GM19351 (cell line): ENCODE measurements around the gene PDE11A.
A peak's percentile ranks its signal among the peaks of the same experiment; 100 is the strongest.

Source experiments
- ATAC-seq: cut with Tn5 transposase; IDR thresholded peaks from one replicate; pipeline ENCODE4 v1.9.1; 2021; ENCODE audit warnings: mild to moderate bottlenecking, moderate library complexity; ENCODE audit not compliant: unreplicated experiment

Gene PDE11A

DNA sequence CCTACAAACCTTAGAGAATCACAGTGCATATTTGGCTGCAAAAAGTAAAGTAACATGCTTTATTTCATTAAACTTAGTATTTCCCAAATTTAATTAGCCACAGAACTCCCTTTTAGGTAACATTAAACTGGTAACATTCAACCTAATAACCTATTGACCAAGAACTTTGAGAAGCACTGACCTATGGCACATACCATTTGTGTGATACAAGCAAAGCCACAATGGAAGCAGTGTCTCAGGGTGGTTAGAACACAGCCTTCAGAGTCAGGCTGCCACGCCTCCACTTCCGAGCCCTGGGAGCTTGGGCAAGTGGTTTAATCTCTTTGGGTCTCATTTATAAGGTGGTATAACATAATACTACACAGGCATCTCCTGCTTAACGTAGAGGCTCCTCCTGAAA is 301.4 kb downstream of the PDE11A start:
- ATAC-seq, result no peak

GRCh38 chr2:177767768-177768167 is 304.8 kb downstream of the PDE11A start:
- ATAC-seq, result no peak

DNA sequence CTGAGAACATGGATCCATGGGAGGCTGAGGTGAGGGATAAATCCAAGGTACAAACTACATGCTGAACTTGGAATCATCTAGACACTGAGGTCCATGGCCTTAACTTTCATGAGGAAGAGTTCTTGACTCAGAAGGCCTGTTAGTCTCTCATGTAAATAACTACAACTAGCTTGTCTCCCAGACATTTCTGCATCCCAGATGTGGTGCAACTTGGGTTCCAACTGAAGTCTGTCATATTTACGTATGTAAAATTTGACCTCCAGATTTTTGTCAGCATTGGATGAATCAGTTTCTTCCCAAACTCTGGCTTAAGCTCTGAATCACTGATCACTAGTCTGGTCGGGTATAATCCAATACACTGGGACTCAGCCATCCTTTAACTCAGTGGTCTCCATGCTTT is 306.9 kb downstream of the PDE11A start:
- ATAC-seq, result no peak

GRCh38 chr2:177763531-177764265 is 308.9 kb downstream of the PDE11A start:
- peak; percentile 99 for ATAC-seq

GRCh38 chr2:177759443-177759842 is 313.1 kb downstream of the PDE11A start:
- no peak for ATAC-seq

DNA sequence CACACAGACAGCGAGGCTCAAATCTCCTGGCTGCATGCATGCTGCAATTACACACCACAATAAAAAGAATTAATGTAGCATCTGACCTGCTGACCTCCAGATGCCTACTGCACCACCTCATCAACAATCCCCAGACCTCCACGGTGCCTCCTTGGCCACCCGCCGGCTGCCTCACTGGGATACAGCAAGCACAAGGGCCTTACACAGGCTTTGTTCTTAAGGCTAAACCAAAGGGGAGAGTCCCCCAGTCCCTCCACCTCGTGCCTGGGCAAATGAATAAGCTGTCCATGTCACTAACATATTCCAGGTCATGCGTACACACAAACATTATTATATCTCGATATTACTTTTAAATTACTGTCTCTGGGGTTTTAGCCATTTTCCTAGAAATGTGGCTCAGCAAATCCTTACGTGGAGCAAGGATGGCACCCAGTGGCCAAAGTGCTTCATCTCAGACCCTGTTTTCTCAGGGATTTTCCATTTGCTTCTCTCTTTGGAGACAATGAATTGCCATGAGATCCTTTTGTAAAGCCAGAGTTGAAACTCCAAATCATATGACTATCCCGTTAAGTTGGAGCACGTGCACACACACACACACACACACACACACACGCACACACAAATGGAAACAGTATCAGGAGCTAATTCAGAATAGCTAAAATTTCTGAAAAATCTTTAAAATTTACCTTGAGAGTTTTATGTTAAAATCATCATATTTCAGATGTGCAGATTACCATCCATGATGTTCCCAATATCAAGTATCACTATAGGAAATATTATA is 313.8 kb downstream of the PDE11A start:
- no peak for ATAC-seq

- ATAC-seq, result no peak
Observed at GRCh38 chr2:177756336-177756735, 316.2 kb downstream of the PDE11A start.

DNA sequence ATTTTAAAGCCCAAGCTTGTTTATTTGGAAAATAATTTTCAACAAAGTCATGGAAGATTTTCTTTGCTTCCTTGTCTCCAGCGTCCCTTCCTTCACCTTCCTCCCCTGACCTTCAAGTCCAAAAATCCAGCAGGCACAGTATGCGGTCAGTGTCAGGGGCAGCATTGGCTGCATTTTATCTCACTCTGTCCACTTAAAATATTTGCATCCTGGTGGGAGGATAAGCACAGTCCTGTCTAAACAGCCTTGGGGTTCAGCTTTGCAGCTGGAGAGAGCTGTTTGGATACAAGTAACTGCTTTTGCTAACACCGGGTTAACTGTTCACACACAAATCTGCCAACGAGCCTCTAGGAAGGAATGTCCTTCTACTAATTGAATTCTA is 318.1 kb downstream of the PDE11A start:
- no peak for ATAC-seq

DNA sequence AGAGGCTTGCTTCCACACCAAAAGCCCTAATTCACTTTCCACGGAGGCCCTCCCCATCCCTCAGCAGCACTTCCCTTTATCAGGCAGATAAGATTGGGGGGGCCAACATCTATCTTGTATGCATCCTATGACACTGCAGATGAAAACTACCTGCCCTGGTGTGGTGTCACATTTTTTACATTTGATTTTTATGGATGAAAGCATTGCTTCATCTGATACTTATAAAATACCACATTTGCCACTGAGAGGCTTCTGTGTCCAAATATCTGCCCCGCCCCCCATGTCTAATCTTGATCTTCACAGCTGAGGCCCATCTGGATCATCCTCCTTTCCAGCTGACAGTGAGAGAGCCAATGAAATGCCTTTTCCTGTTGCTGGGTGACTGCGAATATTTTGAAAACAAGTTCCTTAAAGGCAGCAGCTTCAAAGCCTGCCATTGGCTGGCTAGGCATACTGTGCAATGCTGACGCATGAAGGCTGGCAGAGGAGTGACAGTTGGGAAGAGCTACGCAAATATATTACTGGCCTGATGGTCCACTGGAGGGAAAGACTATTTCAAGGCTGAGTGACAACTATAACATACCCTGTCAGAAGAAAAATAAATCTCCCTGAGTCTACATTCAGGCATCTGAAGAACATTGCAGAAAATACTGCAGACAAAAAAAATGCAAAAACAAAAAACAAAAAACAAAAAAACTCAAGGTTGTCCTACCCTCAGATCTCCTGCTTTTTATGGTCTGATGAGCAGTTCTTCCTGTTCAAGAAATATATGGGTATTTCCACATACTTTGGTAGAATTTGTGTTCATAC is 318.7 kb downstream of the PDE11A start:
- ATAC-seq, result peak; percentile 70

DNA sequence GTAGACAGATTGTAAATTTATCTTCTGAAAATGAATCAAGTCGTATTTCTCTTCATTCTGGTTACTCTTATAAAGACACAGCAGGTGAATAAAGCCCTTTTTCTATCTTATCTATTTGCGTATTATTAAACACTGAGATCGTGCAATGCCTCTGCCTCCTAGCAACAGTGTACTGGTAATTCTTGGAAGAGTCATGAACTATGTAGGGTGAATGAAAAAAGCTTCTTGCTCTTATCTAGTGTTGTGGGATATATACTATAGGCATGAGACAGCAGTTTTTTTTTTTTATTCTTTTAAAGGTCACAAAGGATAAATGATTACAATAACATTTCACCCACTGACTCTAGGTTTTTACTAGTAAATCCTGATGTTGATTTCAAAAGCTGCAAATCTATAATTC is 324.2 kb downstream of the PDE11A start:
- ATAC-seq, result no peak

GRCh38 chr2:177747384-177747783 is 325.2 kb downstream of the PDE11A start:
- ATAC-seq, result no peak

DNA sequence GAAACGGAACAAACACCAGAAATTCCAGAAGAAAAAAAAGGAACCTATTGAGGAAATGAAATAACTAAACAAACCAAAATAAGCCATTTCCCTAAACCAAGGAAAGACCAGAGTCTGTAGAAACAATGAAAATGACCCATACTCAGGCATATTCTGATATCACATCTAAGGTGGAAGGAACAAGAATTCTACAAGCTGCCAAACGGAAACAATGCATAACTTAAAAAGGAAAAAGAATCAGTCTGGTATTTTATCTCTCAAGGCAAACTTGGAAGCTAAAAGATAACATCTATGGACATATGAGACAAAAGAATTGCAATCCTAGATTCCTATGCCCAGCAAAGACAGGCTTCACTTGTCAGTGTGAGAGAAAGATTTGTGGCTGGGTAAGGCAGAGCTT is 326.2 kb downstream of the PDE11A start:
- no peak for ATAC-seq

DNA sequence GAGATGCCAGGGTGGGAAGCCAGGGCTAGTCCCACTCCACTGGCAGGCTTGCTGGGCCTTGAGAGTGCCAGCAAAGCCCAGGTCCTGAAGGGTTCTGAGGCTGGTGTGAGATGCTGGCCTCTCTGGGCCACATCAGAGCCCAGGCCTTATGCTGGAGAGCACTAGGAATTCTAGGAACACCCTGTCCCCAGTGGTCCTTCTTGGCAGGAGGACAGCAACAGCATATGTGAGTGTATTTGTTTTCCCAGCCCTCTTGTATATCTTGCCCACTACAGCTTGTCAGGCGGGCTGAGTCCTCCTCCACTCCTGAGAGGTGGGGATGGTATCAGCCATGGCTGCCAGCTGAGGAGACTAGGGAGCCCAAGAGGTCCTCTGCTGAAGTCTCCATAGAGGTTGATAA is 327.0 kb downstream of the PDE11A start:
- ATAC-seq, result no peak

DNA sequence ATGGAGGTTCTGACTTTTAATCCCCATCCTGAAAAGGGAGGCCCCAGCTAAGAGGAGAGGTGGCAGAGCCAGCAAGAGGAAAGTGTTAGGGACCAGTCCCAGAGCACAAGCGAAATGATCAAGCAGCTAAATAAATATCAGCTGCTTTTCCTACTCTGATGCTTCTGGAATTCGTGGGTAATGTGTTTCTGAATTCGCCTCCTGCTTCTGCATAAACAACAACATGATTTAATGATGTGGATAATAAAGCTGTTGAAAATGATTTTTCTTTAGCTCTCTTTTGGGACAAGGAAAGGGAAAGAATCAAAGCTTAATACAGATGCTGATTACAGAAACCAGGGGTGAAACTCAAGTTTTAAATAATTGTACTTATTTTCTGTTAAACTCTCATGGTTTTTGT is 329.7 kb downstream of the PDE11A start:
- ATAC-seq, result no peak

GRCh38 chr2:177741866-177742265 is 330.7 kb downstream of the PDE11A start:
- ATAC-seq, result no peak

GRCh38 chr2:177740700-177741099 is 331.9 kb downstream of the PDE11A start:
- ATAC-seq, result no peak

- ATAC-seq, result no peak
Observed at GRCh38 chr2:177738461-177739235, 333.9 kb downstream of the PDE11A start.

- no peak for ATAC-seq
Observed at GRCh38 chr2:177735318-177735803, 337.2 kb downstream of the PDE11A start.

GRCh38 chr2:177733322-177733855 is 339.2 kb downstream of the PDE11A start:
- no peak for ATAC-seq

GRCh38 chr2:177731384-177731783 is 341.2 kb downstream of the PDE11A start:
- no peak for ATAC-seq
